NCI-H1105 (cell line): ENCODE results near the gene BAIAP2.

ENCODE experiments used
- DNase-seq: peaks from one replicate; lab custom pipeline; 2025; lab: John Stamatoyannopoulos, UW

BAIAP2 gene

DNA sequence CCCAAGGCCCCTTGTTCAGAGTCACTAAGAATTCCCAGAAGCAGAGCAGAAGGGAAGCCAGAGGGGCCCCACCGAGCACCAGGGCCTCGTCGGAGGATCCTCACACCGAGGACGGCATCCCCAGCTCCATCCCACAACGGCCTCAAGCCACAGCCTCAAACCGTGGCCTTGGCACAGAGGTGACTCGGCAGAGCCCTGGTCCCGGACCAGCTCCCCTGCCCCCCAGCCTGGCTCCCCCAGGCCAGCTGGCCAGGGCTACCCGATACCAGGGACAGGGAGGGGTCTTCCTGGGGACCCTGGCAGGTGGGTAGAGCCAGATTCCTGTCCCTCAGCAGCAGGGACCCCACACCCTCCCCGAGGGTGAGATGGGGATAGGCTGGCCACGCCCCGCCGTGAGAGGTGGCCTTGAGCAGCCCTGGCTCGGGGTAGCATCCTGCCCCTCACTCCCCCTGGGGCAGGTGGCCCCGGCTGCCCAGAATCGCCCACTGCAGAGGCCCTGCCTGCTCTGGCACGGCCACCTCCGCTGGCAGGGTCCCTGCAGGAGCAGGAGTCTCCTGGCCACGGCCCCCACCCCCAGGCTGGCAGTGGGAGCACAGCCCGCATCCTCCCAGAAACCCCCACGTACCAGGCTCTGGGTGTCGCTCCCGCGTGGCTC is 124.8 kb downstream of the BAIAP2 start:
- no peak for DNase-seq

DNA sequence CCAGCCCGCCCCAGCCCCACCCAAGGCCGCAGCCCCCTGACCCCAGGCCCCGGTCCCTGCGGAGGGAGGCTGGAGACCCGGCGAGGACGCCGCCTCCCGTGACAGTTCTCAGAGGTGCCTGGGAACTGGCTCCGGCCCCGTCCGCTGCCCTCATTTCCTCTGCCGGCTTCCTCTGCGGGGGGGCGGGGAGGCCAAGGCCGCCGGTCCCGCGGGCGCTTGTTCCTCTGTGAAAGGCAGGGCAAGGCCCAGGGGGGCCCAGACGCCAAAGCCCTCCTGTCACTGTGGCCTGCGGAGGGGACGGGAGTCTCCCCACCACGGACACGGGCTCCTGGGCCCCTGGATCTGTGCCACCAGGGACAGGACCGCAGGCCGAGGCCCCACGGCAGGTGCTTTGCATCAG is 125.4 kb downstream of the BAIAP2 start:
- no peak for DNase-seq

DNA sequence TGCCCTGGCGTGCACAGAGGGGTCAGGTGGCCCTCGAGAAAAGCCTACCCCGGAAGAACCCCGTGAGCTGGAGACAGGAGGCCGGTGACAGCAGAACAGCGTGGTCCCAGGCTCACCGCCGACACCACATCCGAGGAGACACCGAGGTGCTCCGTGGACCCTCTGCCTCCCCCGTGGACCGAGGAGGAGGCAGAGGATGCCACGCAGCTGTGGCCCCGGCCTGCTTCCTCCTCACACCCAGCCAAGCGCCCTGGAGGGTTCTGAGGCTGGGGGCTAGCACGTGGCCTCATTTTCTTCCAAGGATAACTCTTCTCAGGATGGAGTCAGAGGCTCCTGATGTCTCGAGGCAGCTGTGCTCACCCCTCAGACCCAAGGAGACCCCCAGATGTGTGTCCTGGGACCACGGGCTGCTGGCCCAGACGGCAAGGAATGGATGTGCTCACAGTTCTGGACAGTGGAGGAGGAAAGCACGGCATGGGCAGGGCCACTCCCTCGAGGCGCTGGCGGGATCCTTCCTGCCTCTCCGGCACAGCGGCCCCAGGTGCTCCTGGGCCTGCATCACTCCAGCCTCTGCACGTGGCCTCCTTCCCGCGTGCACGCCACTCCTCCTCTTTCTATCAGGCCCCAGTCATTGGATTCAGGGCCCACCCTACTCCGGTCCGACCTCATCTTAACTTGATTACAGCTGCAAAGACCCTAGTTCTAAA is 125.9 kb downstream of the BAIAP2 start:
- DNase-seq: no peak

DNA sequence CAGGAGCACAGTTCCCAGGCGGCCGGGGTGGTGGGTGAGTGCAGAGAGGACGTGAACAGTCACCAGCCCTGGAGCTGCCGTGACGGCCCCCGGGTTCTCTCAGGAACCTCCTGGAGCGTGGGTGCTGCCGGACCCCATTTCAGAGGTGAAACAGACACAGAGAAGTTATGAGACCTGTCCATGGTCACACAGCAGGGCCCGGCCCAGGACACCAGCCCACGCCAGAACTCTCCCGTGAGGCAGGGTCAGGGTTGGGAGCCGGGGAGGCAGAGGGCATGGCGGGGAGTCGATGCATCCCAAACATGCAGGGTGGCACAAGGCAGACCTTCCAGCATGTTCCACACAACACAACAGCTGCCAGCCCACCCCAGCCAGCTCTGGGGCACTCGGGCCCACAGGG is 126.6 kb downstream of the BAIAP2 start:
- no peak for DNase-seq

DNA sequence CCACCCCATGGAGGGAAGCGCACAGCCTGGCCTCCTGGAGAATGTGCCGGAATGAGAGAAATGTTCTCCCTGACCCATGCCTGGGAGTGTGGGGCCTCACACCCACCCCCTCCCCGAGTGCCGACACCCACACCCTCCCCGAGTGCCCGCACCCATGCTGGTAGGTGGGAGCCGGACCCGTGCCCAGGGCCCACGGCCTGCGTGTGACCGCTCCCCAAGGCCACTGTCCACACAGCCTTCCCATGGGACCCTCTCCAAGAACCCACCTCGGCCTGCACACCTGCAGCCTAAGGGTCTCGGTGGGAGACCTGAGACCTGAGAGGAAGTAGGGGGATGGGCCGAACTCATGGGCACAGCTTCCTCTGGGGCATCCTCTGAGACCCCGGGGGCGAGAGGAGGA is 127.0 kb downstream of the BAIAP2 start:
- no peak for DNase-seq

DNA sequence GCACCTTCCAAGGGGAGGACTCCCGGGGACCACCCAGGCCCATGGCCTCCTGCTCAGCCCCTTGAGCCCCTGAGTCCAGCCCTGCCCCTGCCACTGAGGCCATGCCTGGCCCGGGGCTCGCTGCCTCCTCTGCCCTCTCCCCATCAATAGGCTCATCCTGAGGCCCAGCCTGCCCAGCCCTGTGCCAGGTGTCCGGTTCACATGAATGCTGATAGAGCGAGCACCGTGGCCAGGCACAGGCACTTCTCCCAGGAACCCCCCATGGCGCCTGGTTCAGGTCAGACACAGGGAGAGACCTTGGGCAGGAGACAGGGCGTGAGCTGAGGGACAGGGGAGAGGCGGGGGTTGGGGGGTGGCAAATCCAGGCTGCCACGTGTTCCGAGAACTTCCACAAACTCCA is 127.5 kb downstream of the BAIAP2 start:
- DNase-seq: no peak

DNA sequence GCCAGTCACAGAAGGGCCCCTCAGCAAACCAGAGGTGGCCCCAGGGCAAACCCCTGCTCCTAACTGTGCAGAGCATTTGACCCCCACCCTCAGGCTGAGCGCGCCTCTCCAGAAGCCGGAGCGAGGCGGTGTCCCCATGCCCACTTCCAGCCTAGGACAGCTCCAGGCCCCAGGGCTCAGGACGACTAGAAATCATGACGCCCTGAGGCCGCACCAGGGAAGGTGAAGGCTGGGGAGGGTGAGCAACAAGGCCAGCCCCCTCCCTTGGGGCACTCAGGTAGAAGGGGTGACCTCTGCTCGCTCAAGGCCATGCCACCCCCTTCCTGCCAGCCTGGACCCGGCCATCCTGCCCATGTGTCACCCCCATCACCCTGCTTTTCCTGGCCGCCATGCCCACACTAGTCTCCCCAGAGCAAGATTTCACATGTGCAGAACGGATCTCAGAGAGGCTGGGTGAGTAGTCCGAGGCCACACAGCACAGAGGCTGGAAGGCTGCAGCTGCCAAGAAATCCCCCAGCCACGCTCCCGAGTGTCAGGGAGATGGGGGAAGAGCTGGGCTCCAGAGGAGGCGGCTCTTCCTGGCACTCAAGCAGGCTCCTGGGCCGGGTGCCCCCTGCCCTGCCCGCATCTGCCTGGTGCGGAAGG is 128.2 kb downstream of the BAIAP2 start:
- no peak for DNase-seq

DNA sequence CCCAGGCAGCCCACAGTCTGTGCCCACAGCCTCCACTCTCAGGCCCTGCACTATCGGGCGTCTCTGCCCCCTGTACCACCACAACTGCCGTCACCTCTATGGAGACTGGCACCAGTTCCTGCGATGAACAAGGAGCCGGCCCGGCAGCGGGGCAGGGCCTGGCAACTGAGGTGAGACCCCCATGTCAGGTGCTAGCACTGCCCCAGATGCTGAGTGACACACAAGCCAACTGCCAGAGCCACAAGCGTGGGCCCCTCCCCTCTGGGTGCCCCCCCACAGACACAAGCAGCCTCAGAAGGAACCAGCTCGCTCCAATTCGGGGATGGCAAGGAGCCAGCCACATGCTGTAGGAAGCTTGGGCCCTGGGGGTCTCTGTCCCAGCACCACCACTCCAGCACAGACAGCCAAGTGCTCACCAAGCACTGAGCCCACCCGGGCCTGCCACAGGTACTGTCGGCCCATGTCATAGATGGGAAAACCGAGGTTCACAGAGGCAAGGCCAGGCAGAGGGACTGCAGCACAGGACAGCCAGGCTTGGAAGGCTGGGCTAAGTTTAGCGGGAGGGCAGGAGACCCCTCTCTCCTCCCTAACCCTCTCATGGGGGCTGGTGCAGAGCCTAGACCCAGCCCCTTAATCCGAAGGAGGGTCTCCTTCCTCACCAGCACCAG is 128.9 kb downstream of the BAIAP2 start:
- no peak for DNase-seq

DNA sequence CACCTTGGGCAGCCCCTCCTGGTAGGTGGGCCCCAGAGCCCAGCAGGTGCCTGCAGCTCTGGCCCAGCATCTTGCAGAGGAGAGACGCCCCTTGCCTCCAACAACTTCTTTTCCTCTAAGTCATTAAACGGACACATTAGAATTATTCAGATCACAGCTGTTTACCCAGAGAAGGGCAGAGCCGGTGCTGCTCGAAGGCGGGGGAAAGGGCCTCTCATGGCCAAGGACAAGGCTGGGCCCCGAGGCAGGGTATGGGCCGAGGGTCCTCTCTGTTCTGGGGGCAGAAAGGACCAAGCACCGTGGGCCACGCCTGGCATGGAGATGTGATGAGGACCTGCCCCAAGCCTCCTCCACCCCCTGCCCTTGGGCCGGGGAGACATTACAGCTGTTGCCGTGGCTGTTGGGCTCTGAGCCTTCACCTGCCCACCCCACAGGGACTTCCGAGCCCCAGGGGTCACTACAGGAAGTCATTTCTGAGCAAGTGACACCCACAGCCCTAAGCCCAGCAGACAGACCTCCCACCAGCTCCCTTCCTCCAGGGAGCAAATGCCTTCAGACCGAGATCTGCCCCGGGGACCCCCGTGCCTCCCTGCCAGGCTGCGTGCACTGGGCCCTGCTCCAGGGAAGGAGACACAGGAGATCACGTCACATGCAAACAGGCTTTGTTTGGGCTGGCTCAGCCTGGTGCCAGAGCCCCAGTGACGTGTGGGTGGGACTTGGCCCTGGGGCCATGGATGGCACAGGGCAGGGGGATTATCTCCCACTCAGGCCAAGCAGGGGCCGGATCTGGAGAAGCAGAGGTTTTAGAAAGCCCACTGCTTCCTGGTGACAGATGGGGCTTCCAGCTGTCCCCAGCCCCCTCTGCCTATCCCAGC is 129.7 kb downstream of the BAIAP2 start:
- DNase-seq: no peak

DNA sequence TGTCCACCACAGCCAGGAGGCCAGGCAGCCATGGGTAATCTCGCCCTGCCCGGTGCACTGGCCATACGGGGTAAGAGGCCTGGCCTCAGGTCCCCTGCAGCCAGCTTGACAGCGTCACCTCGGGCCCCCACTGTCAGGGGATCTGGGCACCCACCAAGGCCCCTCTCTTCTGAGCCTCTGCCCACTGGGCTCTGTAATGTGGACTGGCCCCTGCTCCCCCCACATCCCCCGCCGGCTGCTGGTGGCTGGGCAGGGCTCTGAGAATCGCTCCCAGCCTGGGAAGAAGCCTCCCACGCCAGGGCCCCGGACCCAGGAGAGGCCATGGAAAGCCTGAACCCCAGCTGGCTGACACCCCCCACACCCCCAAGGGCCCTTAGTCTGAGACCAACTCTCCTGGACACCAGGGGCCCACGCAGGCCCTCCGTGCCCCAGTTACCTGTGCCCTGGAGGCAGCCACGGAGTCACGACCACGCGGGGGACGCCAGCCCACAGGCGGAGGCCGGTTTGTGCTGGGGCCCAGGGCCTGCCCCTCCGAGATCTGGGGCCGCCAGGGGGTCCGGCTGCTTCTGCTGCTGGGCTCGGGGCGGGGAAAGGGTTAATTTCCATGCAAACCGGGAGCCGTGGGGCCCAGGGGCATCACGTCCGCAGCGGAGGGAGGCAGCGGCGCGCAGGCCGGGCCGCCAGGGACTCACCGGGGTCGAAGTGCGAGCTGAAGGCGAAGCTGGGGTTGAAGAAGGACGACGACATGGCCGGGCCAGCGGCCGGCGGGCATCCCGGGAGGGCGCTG is 130.5 kb downstream of the BAIAP2 start, which contains the start of gene PVALEF:
TSS of gene PVALEF (plus strand) at position 262 of the 787 bp plus-strand sequence. CDS start 15,720 bp downstream, outside the sequence.
- DNase-seq: no peak

DNA sequence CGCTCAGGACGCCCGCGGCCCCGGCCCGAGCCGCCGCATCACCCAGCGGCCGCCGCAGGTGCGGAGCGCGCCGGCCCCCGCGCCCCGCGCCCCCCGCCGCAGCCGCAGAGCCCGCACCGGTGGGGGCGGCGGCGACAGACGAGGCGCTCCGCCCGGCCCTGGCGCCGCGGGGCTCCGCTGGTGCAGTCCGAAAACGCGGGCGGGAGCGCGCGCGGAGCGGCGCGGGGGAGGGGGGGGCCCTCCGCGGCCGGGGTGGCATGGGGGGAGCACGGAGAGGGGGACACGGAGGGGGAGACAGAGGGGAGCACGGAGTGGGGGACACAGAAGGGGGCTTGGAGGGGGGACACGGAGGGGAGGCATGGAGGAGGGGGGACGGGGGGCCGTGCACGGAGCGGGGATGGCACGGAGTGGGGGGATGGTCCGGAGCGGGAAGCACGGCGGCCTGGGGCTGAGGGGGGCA is 131.1 kb downstream of the BAIAP2 start, which contains the start of gene AATK:
TSS of gene AATK (minus strand) at position 189 of the 460 bp plus-strand sequence. CDS start 229 bp downstream, outside the sequence.
- no peak for DNase-seq
